GM21515 (cell line): Measurements from ENCODE around the gene ADPRS.

Experiments
- ATAC-seq: cut with Tn5 transposase; IDR thresholded peaks from one replicate; pipeline ENCODE4 v1.9.1; 2021; ENCODE audit not compliant: unreplicated experiment

ADPRS gene, protein sequence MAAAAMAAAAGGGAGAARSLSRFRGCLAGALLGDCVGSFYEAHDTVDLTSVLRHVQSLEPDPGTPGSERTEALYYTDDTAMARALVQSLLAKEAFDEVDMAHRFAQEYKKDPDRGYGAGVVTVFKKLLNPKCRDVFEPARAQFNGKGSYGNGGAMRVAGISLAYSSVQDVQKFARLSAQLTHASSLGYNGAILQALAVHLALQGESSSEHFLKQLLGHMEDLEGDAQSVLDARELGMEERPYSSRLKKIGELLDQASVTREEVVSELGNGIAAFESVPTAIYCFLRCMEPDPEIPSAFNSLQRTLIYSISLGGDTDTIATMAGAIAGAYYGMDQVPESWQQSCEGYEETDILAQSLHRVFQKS

DNA sequence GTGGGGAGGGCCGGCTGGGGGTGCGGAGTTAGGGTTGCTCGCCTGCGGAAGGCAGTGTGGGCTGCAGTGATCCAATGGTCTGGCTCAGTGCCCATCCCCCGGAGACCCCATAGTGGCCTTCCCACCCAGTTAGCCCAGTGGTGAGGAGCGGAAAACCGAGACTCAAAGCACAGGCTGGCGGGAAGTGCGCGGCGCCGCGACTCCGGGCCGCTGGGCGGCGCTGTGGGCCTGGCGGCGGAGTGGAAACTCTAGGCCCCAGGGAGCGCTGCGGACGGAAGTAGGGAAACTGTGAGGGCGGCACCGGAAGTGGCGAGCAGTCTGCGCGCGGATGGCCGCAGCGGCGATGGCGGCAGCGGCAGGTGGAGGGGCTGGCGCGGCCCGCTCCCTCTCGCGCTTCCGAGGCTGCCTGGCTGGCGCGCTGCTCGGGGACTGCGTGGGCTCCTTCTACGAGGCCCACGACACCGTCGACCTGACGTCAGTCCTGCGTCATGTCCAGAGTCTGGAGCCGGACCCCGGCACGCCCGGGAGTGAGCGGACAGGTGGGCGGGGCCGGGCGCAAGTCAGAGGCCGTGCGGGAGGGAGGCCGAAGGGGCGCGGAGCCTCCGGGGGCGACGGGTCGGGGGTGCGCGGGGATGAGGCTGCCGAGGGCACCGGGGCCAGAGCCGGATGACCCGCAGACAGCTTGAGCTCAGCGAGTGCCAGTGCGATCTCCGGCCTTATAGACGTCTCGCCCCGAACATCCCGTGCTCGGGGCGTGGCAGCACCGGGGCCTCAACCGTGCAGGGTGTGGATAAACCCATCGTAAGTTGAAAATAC lies at the start of gene ADPRS:
TSS of gene ADPRS (plus strand) at position 316 of the 816 bp plus-strand sequence. CDS start at position 329, 13 bp downstream.
- ATAC-seq: peak; percentile 65

DNA sequence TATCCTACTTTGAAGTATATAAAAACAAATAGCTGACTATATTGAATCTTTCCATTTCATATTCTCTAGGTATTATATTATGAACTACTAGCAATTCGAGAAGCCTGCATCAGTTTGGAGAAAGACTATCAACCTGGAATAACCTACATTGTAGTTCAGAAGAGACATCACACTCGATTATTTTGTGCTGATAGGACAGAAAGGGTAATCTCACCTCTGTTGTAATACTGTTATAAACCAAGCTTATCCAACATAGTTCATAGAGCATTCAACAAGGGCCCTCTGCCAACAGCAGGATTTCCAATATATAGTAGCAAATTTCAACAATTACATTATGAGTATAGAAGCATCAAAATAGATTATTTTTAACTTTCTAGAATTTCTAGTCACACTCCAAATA lies 48.5 kb upstream of the ADPRS start:
- ATAC-seq: no peak

DNA sequence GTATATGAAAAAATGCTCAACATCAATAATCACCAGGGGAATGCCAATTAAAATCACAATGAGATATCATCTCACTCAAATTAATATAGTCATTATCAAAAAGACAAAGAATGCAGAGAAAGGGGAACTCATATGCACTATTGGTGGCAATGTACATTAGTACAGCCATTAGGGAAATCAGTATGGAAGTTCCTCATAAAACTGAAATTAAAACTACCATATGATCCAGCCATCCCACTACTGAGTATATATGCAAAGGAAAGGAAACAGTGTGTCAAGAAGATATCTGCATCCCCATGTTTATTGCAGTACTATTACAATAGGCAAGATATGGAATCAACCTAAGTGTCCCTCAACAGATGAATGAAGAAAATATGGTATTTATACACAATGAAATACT lies 36.9 kb upstream of the ADPRS start:
- ATAC-seq: no peak

DNA sequence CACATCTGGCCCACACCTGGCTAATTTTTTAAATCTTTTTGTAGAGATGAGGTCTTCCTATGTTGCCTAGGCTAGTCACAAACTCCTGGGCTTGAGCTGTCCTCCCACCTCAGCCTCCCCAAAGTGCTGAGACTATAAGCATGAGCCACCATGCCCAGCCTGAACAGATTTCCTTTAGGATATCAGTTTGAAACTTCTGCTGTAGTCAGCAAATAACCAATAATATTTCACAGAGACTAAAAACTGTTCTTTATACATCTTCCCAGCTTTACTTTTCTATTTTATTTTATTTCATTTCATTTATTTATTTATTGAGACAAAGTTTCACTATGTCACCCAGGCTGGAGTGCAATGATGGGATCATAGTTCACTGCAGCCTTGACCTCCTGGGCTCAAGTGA lies 34.7 kb upstream of the ADPRS start:
- no peak for ATAC-seq

DNA sequence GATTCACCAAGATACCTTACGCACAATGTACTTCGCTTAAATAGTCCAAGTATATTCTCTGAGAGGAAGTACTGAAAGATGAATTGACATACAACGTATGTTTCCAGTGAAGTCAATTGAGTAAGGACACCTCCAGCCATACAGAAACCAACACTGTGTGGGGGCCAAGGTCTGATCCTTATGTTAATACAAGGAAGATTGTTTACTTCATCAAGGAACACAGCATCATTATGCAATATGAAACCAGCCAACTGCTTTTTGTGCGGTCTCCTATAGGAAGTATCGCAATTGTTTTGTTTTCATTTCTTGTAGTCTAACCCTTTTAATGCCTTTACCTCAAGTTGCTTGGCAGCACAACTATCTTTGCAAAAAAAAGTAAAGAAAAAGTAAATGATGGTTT lies 33.0 kb upstream of the ADPRS start:
- ATAC-seq: no peak

DNA sequence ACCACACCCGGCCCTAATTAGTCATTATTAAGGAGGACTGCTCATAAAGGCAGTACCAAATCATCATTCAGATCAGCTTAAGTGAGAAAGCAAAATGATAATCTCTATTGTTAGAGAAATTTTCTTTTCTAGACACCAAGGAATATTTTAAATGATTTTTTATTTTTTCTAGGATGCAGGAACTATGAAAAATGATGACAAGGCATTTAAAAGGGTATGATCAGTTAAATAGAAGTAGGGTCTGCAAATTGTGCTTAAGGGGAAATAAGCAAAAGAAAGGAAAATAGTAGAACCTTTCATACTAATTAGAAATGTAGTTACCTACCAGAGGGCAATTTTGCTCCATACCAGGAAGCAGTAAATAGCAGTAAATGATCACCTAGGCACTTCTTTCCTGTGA lies 26.4 kb upstream of the ADPRS start:
- no peak for ATAC-seq

DNA sequence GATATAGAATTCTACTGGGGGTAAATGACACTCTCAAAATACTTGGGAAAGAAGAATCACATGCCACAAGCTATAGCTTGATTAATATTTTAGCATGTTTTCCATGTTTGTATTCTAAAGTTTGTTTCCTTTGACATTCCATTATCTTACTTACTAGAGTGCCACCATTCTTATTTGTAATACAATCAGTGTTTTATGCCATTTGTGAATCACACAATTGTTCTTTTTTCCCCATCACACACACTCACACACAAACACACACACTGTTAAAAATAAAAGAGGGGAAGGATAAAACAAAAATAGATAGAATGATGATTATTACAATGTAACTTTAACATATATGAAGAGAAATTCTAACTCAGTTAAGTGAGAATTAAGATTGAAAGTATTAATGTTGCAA lies 20.8 kb upstream of the ADPRS start:
- no peak for ATAC-seq

DNA sequence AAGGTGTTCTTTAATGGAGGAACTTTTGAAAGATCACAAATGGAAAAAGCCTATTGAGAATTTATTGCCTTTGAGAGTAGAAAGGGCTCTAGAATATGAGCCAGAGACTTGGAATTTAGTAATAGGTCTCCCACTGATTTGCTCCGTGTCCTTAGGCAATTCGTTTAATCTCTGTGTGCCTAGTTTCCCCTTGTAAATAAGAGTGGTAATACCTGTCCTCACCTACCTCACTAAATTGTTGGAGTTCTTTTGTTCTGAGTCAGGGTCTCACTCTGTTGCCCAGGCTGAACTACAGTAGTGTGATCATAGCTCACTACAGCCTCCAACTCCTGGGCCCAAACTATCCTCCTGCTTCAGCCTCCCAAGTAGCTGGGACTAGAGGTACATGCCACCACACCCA lies 19.8 kb upstream of the ADPRS start:
- ATAC-seq: no peak

DNA sequence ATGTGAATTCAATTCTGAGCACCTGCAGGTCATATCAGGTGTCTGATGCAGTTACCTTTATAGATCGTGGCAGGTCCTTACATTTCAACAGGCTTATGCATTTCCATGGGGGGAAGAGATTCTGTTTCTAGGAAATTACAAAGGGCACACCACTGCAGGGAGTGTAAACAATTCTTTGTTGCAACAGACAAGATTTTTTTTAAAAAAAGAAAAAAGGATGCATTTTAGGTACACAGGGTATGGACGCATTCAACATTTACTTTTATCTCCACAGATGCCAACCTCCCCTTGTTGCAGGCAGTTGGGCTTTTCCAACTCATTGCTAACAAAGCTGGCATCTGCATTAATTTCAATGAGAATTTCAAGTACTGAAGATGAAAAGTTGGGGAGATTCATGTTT lies 18.3 kb upstream of the ADPRS start:
- no peak for ATAC-seq

DNA sequence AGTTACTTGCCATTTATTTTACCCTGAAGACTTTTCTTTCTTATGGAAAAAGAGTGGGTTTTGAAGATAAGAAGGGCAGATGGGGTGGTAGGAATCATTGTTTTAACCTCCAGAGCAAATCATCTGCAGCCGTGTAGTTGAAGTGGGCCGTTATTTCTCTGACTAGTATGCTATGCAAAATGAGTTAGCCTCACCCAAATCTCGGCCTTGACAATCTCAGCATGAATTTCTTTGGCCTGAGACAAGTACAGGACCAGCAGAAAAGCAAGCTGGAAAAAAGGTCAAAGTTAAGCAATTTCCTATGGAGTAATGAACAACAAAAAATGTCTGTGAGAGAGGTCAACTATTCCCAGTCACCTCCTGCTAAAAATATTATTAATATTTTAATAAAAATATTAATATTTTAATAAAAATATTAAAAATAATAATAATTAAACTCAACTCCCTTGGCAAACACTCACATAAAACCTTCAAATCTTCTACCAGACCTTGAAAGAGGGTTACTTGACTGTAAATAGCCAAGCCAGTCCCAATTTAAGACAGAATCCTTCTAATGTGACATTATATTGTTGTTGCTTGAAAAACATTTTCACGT lies 11.6 kb upstream of the ADPRS start:
- ATAC-seq: no peak

DNA sequence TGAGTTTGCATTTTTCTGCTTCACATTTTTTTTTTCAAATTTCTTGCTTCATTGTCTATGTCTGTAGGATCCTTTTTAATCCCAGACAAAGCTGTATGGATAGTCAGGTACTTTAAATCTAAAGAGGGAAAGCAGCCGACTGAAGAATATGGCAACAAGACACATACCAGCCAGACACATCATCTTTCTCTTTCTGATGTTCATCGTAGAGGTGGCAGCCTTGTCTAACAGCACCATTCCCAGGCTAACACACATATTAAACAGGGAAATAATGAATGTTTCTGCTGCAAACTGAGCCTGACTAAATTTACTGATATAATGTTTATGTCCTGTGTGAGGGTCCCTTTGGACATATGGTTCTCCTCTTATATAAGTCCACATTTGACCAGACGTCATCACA lies 8.5 kb upstream of the ADPRS start:
- ATAC-seq: no peak

DNA sequence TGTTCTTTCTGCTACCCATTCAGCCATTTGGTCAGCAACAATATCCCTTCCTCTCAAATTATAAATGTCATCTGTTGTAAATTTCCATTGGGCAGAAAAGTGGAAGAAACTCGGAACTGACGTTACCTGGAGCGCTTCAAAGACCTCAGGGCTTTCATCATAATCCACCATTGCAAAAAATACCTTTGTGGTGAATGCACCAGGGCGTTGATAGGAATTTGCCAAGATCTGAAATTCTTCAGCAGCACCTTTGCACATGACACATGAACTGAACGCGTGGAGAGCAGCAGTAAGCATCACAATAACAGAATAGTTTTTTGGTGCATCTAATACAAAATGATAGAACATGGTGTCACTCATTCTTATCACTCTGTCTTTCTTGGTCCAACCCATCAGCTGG lies 7.9 kb upstream of the ADPRS start:
- no peak for ATAC-seq

DNA sequence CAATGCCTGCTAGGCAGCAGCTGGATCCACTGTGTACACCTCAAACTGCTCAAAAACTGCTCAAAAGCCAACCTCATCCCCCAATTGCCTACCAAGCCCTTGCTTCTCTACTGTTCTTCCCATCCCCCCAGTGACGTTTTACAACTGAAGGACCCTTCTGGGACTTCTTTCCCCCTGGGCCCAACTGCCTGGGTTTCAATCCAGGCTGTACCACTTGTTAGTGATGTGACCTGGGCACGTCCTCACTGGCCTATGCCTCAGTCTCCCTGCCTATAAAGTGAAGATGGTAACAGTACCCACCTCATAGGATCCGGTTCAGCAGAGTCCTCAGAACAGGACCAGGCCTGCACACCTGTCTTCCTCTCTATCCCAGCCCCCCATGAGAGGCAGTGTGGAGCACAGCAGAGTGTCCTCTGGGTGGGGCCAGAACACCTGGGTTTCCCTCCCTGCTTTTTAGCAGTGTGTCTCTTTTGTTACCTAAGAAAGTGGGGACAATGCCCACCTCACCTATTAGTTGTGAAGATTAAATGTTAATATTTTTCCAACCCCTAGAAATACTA lies 6.7 kb upstream of the ADPRS start:
- no peak for ATAC-seq

DNA sequence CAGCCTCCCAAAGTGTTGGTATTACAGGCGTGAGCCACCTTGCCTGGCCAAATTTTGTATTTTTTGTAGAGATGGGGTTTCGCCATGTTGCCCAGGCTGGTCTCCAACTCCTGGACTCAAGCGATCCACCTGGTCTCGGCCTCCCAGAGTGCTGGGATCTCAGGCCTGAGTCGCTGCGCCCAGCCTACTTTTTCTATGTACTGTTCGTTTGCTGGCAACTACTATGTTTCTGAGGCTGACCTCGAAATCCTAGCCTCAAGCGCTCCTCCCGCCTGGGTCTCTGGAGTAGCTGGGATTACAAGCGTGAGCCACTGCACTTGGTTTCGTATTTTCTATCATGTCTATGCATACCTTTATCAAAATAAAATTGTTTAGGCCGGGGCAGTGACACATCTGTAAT lies 5.5 kb upstream of the ADPRS start:
- no peak for ATAC-seq

DNA sequence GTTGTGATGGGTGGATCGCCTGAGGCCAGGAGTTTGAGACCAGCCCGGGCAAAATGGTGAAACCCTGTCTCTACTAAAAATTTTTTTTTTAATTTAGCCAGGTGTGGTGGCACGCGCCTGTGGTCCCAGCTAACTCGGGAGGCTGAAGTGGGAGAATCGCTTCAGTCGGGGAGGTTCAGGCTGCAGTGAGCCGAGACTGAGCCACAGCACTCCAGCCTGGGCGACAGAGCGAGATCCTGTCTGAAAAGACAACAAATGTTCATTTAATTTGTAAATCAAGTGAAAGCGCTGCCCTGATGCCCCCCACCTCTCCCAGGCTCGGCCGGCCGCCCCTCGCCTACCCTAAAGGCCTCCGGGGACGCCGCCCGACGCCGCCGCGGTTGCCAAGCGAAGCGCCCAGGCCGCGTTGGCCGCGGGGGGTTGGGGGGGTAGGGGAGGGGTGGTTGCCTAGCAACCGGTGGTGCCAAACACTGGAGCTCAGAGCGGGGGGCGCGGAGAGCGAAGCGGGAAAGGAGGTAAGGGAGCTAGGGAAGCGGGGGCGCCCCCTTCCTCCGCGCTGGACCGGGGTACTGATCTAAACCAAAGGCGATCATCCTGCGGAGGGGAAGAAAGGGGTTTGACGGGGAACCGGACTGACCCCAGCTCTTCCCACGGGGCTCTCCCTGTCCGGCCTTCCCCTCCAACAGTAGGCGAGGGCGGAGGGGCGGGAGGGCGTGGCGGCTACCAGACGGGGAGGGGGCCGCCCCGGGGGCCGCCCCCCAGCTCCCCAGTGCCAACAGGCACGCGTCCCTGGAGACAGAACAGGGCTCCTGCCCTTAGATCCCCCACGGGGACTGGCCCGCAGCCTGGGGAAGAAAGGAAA lies 4.8 kb upstream of the ADPRS start, which contains the start of gene TEKT2:
TSS of gene TEKT2 (plus strand) at position 460 of the 862 bp plus-strand sequence. CDS start 828 bp downstream, outside the sequence.
- ATAC-seq: no peak

DNA sequence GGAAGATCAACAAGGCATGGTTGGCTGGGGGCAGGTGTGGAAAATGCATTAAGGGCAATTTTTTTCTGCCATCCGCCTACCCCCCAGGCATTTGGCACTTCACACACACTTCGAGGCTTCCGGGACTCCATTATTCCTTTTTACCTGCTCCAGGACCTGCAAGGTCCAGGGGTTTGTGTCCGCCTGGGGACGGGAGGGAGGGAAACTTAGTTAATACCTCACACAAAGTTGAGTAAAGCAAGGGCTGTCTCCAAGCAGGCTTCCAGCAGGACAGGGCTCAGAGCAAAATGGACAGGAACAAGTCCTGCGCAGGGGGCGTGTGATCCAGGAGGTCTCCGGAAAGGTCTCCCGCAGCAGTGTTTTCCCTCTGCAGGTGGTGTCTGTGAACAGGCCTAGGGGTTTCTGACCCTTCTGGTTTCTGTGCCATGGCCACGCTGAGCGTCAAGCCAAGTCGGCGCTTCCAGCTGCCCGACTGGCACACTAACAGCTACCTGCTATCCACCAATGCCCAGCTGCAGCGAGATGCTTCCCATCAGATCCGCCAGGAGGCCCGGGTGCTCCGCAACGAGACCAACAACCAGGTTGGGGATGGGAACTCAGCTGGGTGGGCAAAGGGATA lies 4.1 kb upstream of the ADPRS start:
- no peak for ATAC-seq

DNA sequence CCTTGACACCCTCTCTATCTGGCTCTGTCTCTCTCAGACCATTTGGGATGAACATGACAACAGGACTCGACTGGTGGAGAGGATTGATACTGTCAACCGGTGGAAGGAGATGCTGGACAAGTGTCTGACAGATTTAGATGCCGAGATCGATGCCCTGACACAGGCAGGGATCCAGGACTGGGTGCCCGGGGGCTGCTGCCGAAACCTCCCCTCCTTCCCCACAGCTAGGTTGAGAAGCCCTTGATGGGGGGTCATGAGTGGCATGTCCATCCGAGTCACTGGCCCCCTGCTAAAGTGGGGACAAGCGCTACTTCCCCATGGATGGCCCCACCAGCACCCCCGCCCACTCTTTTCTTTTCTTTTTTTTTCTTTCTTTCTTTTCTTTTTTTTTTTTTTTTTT lies 3.6 kb upstream of the ADPRS start:
- no peak for ATAC-seq

DNA sequence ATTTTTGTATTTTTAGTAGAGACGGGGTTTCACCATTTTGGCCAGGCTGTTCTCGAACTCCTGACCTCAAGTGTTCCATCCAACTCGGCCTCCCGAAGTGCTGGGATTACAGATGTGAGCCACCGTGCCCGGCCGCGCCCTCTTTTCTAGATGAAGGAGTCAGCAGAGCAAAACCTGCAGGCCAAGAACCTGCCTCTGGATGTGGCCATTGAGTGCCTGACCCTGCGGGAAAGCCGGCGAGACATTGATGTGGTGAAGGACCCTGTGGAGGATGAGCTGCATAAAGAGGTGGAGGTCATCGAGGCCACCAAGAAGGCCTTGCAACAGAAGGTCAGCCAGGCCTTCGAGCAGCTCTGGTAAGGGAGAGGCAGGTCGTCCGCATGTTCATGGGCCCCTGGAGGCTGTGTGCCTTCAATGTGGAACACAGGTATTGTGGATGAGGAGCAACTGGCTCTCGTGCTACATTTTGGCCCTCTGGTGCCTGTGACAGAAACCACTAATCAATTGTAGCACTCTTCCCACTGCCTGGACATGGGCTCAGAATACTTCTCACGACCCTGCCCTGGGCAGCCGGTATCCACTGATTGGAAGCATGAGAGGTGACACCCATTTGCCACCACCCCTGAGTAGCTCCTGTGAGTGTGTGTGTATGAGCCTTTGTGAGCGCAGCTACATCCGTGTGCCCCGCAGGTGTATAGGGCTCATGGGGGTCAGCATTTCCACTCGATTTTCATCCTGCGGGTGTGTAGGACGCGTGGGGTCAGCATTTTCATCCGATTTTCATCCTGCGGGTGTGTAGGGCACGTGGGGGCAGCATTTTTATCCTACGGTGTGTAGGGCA lies 2.8 kb upstream of the ADPRS start:
- no peak for ATAC-seq

DNA sequence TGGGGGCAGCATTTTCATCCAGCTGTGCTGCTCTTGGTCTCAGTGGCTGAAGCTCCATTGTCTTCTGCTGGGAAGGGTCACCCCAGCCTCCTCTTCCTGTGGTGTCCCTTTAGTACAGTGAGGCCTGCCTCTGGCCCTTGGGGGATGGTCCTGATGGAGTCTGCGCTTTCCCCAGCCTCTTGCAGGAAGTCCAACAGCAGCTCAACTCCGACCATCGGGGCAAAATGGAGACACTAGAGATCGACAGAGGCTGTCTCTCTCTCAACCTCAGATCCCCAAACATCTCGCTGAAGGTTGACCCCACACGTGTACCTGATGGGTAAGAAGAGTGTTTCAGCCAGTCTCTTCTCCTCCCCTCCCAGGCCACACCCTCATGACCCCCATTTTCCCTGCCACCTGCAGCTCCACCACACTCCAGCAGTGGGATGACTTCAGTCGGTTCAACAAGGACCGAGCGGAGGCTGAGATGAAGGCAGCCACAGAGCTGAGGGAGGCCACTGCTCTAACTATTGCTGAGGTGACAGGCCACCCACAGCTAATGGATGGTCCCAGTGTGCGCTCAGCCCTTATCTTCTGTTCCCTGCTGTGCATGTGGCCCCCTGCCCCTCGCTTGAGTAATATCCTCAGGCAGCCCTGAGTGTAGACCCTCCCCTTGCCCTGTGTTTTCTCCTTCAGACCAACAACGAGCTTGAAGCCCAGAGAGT lies 2.0 kb upstream of the ADPRS start:
- no peak for ATAC-seq
